AG09309 (cell line): ENCODE measurements around the gene FBH1.

Experiments used
- DNase-seq: peaks from one replicate; pipeline ENCODE4 v3.0.0-alpha.2; 2010; ENCODE audit warnings: low read depth
- H3K4me3 ChIP-seq: 2 replicates; pipeline ENCODE4 v1.5.1; 2011; ENCODE audit warnings: mild to moderate bottlenecking, low read depth, low read length, moderate library complexity; ENCODE audit not compliant: control insufficient read depth
- TF ChIP-seq, protein P1 (sequence below): IDR thresholded peaks from 2 replicates; pipeline ENCODE4 v1.5.1; 2011; ENCODE audit warnings: mild to moderate bottlenecking, low read depth, low read length, inconsistent platforms; ENCODE audit not compliant: insufficient read depth, control insufficient read depth; ENCODE audit errors: missing control alignments

The FBH1 gene

DNA sequence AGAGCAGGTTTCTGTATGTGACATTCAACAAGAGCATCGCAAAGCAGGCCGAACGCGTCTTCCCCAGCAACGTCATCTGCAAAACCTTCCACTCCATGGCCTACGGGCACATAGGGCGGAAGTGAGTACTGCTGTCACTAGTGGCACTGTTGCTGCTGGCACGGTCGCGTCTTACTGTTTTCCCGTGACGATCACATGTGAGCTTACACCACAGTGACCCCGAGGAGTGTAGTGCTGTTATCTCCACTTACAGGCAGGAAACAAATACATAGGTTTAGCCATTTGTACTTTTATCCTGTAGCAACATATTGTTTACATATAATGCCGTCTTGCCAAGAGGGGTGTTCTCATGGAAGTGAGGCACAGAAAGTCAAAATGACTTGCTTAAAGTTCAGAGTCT lies 25.4 kb downstream of the FBH1 start:
- no peak overlapping the region for H3K4me3 ChIP-seq
- no peak for DNase-seq
- TF ChIP-seq, protein P1, sequence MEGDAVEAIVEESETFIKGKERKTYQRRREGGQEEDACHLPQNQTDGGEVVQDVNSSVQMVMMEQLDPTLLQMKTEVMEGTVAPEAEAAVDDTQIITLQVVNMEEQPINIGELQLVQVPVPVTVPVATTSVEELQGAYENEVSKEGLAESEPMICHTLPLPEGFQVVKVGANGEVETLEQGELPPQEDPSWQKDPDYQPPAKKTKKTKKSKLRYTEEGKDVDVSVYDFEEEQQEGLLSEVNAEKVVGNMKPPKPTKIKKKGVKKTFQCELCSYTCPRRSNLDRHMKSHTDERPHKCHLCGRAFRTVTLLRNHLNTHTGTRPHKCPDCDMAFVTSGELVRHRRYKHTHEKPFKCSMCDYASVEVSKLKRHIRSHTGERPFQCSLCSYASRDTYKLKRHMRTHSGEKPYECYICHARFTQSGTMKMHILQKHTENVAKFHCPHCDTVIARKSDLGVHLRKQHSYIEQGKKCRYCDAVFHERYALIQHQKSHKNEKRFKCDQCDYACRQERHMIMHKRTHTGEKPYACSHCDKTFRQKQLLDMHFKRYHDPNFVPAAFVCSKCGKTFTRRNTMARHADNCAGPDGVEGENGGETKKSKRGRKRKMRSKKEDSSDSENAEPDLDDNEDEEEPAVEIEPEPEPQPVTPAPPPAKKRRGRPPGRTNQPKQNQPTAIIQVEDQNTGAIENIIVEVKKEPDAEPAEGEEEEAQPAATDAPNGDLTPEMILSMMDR: no peak

- TF ChIP-seq, protein P1: no peak
- DNase-seq: no peak
- no peak overlapping the region for H3K4me3 ChIP-seq
These were observed 27.3 kb downstream of the FBH1 start for GRCh38 chr10:5917305-5917704.

GRCh38 chr10:5918763-5919162 lies 28.7 kb downstream of the FBH1 start:
- no peak overlapping the region for H3K4me3 ChIP-seq
- TF ChIP-seq, protein P1: no peak
- no peak for DNase-seq

DNA sequence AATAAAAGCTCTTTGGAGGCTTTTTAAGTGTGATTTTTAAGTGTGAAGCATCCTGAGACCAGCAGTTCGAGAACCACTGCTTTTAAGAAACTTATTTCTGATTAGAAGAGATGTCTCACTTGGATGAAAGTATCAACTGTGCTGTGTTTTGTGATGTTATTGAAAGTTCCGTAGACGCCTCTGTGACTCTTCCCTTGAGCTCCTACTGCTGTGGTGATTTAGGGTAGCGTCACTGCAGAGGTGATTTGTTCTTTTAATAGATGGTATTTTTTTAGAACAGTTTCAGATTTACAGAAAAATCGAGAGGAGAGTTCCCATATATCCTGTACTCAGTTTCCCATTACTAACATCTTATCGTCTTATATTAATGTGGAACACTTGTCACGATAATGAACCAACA lies 29.5 kb downstream of the FBH1 start:
- no peak for DNase-seq
- TF ChIP-seq, protein P1: no peak
- no peak overlapping the region for H3K4me3 ChIP-seq

DNA sequence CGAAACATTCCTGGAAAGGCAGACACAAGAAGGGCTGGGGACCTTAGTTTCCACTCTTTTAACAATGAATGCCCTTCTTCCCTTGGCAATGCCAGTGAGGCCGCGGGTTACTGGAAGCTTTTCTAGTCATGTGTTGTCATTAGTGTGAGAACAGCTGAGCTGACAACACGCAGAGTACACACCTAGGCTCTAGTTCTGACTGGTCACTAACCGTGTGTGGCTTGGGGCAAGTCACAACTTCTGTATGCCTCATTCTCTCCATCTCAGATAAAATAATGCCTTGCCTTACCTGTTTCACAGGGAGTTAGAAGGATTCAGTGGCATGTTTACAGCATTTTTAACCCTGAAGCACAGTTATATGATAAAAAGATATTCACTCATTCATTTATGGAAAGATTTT lies 31.7 kb downstream of the FBH1 start:
- TF ChIP-seq, protein P1: no peak
- no peak overlapping the region for H3K4me3 ChIP-seq
- DNase-seq: no peak

DNA sequence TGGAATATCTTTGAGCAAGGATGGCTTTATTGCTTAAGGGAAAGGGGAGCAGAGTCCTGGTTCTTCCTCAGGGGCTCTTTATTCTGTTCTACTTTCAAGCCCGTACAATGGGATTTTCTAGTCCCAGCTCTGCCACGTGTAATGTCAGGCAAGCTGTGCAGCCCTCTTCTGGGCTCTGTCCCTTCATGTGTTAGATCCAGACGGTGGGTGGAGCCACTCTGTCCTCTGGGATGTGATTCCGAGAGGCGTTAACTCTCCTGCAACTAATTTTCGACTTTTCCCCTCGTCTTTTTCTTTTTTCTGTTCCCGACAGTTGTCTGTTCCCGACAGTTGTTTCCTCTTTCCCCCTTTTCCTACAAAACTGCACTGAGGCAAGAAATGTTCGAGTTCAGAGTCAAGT lies 34.8 kb downstream of the FBH1 start:
- TF ChIP-seq, protein P1: no peak
- no peak overlapping the region for H3K4me3 ChIP-seq
- DNase-seq: no peak

GRCh38 chr10:5927306-5927705 lies 37.3 kb downstream of the FBH1 start:
- no peak for DNase-seq
- H3K4me3 ChIP-seq: no peak overlapping the region
- TF ChIP-seq, protein P1: no peak
